HFFc6 (cell line): Measurements from ENCODE around the gene SAT1. TPM values are rescaled to one million over a fixed set of nuclear protein-coding genes. Genes with fewer than 3 reads are reported as not detected.

Source experiments
- DNase-seq: peaks from one replicate; pipeline ENCODE4 v3.0.0-alpha.2; 2018
- H3K27ac Mint-ChIP-seq: 2 replicates; pipeline ENCODE4 v1.8.0; 2020; ENCODE audit warnings: mild to moderate bottlenecking, mixed read lengths
- H3K27me3 Mint-ChIP-seq: 2 replicates; pipeline ENCODE4 v1.8.0; 2021; ENCODE audit warnings: mild to moderate bottlenecking, moderate library complexity, mixed read lengths; ENCODE audit not compliant: insufficient read depth
- H3K36me3 Mint-ChIP-seq: 2 replicates; pipeline ENCODE4 v1.8.0; 2021; ENCODE audit warnings: low read depth, mixed read lengths
- H3K4me1 Mint-ChIP-seq: 2 replicates; pipeline ENCODE4 v1.8.0; 2020; ENCODE audit warnings: low read depth, mixed read lengths
- H3K4me3 Mint-ChIP-seq: 2 replicates; pipeline ENCODE4 v1.8.0; 2020; ENCODE audit warnings: mild to moderate bottlenecking, moderate library complexity, mixed read lengths
- H3K9me3 Mint-ChIP-seq: 2 replicates; pipeline ENCODE4 v1.8.0; 2020; ENCODE audit warnings: mild to moderate bottlenecking, mixed read lengths
- CTCF ChIP-seq: fragments of 200-600 bp; sonication (generic); IDR thresholded peaks from 2 replicates; pipeline ENCODE4 v1.5.0; 2021; ENCODE audit warnings: antibody characterized with exemption, mild to moderate bottlenecking
- total RNA-seq, 6 experiments: library from RNA; stranded (reverse); fragmentation: NEBNext Ultra II Directional; extraction: Animal tissue kit (Norgen Biotek cat#: 25700); gene quantifications; 2 replicates in 1 of 6; 3 replicates in 5 of 6; pipeline ENCODE4 v1.2.3, GENCODE V29; 2021

The SAT1 gene
- total RNA-seq, 6 experiments from 2014 or later = 65.4 to 79.0 (median 75.3) TPM

DNA sequence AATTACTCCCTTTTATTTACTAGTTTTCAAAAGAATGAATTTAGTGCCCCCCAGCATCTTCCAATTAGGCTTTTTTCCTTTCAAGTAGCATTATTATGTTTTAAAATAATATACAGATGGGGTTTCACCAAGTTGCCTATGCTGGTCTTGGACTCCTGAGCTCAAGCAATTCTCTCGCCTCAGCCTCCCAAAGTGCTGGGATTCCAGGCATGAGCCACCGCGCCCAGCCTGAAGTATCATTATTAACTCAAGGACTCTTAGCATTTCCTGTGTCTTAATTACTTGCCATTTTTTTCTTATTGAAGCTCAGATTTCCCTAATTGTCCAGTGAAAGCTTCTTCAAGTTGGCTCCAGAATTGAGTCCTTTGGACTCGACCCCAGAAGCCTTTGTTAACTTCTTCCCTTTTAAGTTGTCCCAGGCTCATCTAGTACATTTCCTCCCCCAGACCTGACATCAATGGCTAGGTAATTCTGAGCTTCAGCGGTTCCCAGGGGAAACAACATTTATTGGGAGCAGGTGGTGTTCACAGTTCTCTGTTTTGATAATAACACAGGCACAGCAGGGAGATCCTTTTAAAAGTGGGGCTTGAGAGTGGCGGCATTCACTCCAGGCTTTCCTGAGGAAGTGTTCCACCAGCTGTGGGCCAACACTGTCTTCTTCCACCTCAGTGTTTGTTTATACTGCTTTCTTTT, 10.0 kb downstream of the SAT1 start:
- H3K4me3 Mint-ChIP-seq = no peak overlapping the region
- H3K4me1 Mint-ChIP-seq = peaks cover 6% of the 10 kb centered on the region; the same call in 1 of the 2 replicates
- DNase-seq = no peak
- H3K27me3 Mint-ChIP-seq = no peaks in the 10 kb centered on the region
- TF ChIP-seq CTCF = no peak
- no peaks in the 10 kb centered on the region for H3K9me3 Mint-ChIP-seq
- H3K36me3 Mint-ChIP-seq = no peaks in the 10 kb centered on the region
- no peak overlapping the region for H3K27ac Mint-ChIP-seq

- TF ChIP-seq CTCF = no peak
- peaks cover 9% of the 10 kb centered on the region; the same call in 1 of the 2 replicates for H3K4me1 Mint-ChIP-seq
- H3K27ac Mint-ChIP-seq = no peak overlapping the region
- no peak for DNase-seq
- H3K36me3 Mint-ChIP-seq = no peaks in the 10 kb centered on the region
- H3K9me3 Mint-ChIP-seq = no peaks in the 10 kb centered on the region
- H3K27me3 Mint-ChIP-seq = no peaks in the 10 kb centered on the region
- no peak overlapping the region for H3K4me3 Mint-ChIP-seq
Measured at GRCh38 chrX:23795221-23795620, 12.2 kb downstream of the SAT1 start.

- no peaks in the 10 kb centered on the region for H3K27me3 Mint-ChIP-seq
- H3K4me1 Mint-ChIP-seq = peaks cover 9% of the 10 kb centered on the region; the same call in 1 of the 2 replicates
- DNase-seq = no peak
- no peak for TF ChIP-seq CTCF
- H3K36me3 Mint-ChIP-seq = no peaks in the 10 kb centered on the region
- H3K4me3 Mint-ChIP-seq = no peak overlapping the region
- H3K9me3 Mint-ChIP-seq = no peaks in the 10 kb centered on the region
- no peak overlapping the region for H3K27ac Mint-ChIP-seq
Measured at GRCh38 chrX:23797371-23798128, 14.6 kb downstream of the SAT1 start.

DNA sequence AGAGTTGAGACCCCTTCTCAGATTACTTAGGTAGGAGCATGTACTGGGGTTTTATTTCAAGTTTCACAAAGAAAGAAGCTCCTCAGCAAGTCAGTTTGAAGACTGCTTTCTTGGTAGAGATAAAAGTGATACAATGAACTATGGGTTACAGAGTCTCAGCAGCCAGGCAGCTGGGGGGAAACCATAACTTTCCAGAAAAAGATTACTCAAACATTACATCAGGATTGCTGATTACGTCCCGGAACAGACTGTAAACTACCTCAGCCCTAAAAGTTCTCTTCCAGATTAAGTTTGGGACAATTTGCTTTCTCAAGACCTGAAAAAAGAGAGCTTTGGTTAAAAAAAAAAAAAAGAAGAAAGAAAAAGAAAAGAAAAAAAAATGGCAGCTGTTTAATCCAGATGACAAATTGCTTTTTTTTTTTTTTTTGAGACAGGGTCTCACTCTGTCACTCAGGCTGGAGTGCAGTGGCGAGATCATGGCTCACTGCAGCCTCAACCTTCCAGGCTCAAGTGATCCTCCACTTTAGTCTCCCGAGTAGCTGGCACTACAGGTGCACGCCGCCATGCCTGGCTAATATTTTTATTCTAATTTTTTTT, 16.6 kb downstream of the SAT1 start:
- no peaks in the 10 kb centered on the region for H3K27me3 Mint-ChIP-seq
- no peaks in the 10 kb centered on the region for H3K9me3 Mint-ChIP-seq
- DNase-seq = no peak
- H3K27ac Mint-ChIP-seq = no peak overlapping the region
- H3K36me3 Mint-ChIP-seq = no peaks in the 10 kb centered on the region
- no peak overlapping the region for H3K4me3 Mint-ChIP-seq
- peaks cover 19% of the 10 kb centered on the region for H3K4me1 Mint-ChIP-seq
- no peak for TF ChIP-seq CTCF

DNA sequence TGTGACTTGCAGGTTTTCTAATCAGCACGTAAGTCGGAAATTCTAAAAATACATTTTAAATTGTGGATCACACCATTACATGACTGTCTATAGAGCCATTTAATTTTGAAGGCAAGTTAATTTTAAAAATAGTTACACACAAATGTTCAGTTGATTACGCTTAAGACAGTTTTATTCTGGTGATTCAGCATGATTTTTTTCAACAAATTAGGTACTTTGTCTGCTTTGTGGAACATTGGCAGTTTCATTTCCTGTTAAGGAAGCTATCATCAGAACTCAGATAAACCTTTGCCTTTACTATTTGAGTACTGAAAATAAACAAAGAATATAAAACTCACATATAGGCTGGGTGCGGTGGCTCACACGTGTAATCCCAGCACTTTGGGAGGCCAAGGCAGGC, 19.5 kb downstream of the SAT1 start:
- DNase-seq = no peak
- Mint-ChIP-seq H3K27me3 (0 out of 2 replicates have a peak, but pooled peaks cover 1% of the 10 kb centered on the region), H3K4me1 (peaks cover 28% of the 10 kb centered on the region), H3K27ac (no peak overlapping the region), H3K9me3 (no peaks in the 10 kb centered on the region), H3K4me3 (no peak overlapping the region), H3K36me3 (no peaks in the 10 kb centered on the region)
- TF ChIP-seq CTCF = no peak
